GM21367 (cell line): ENCODE measurements around the gene ARMH2.

Experiments
- ATAC-seq: cut with Tn5 transposase; IDR thresholded peaks from one replicate; pipeline ENCODE4 v1.9.1; 2021; ENCODE audit not compliant: unreplicated experiment

ARMH2 gene

GRCh38 chr6:24798740-24799540, at the start of gene ARMH2:
ARMH2 (minus strand) TSS chr6:24798917; CDS start chr6:24798857, 60 bp downstream.
- ATAC-seq: no peak

- ATAC-seq: no peak
Measured at GRCh38 chr6:24848461-24848860, 49.7 kb upstream of the ARMH2 start.

GRCh38 chr6:24847402-24847801, 48.7 kb upstream of the ARMH2 start:
- no peak for ATAC-seq

GRCh38 chr6:24845578-24845977, 46.9 kb upstream of the ARMH2 start:
- ATAC-seq: no peak

- no peak for ATAC-seq
Measured at GRCh38 chr6:24844903-24845302, 46.2 kb upstream of the ARMH2 start.

- no peak for ATAC-seq
Measured at GRCh38 chr6:24844061-24844460, 45.3 kb upstream of the ARMH2 start.

- ATAC-seq: no peak
Measured at GRCh38 chr6:24840187-24840586, 41.5 kb upstream of the ARMH2 start.

- no peak for ATAC-seq
Measured at GRCh38 chr6:24838994-24839393, 40.3 kb upstream of the ARMH2 start.

GRCh38 chr6:24838081-24838480, 39.4 kb upstream of the ARMH2 start:
- no peak for ATAC-seq

GRCh38 chr6:24836109-24836508, 37.4 kb upstream of the ARMH2 start:
- ATAC-seq: no peak

- ATAC-seq: no peak
Measured at GRCh38 chr6:24833711-24834386, 35.1 kb upstream of the ARMH2 start.

GRCh38 chr6:24832794-24833193, 34.1 kb upstream of the ARMH2 start:
- no peak for ATAC-seq

- ATAC-seq: no peak
Measured at GRCh38 chr6:24831771-24832716, 33.3 kb upstream of the ARMH2 start.

- ATAC-seq: no peak
Measured at GRCh38 chr6:24829657-24830056, 30.9 kb upstream of the ARMH2 start.

- no peak for ATAC-seq
Measured at GRCh38 chr6:24827970-24828369, 29.3 kb upstream of the ARMH2 start.

- ATAC-seq: no peak
Measured at GRCh38 chr6:24827162-24827561, 28.4 kb upstream of the ARMH2 start.

GRCh38 chr6:24825130-24825630, 26.5 kb upstream of the ARMH2 start:
- no peak for ATAC-seq

- no peak for ATAC-seq
Measured at GRCh38 chr6:24824142-24824938, 25.6 kb upstream of the ARMH2 start.

GRCh38 chr6:24823185-24823584, 24.5 kb upstream of the ARMH2 start:
- ATAC-seq: no peak

GRCh38 chr6:24822696-24823095, 24.0 kb upstream of the ARMH2 start:
- ATAC-seq: no peak
